Activated CD8-positive, alpha-beta memory T cell treated with anti-CD3 and anti-CD28 coated beads, Interleukin-2, amount 50 U/mL, for 48 hours (primary cell): ENCODE results near the gene VIPR2.

Experiments used
- DNase-seq: peaks from one replicate; pipeline ENCODE4 v3.0.0-alpha.2; 2020

Gene VIPR2

GRCh38 chr7:159119026-159119741, 25.5 kb downstream of the VIPR2 start:
- DNase-seq: no peak

- DNase-seq: no peak
These were observed 26.0 kb downstream of the VIPR2 start for GRCh38 chr7:159118623-159119022.

- DNase-seq: no peak
These were observed 26.5 kb downstream of the VIPR2 start for GRCh38 chr7:159118197-159118595.

GRCh38 chr7:159117366-159118196, 27.1 kb downstream of the VIPR2 start:
- no peak for DNase-seq

- no peak for DNase-seq
These were observed 27.9 kb downstream of the VIPR2 start for GRCh38 chr7:159116581-159117339.

- DNase-seq: no peak
These were observed 28.8 kb downstream of the VIPR2 start for GRCh38 chr7:159115601-159116501.

- DNase-seq: no peak
These were observed 29.7 kb downstream of the VIPR2 start for GRCh38 chr7:159114981-159115380.

GRCh38 chr7:159114096-159114495, 30.6 kb downstream of the VIPR2 start:
- no peak for DNase-seq

- no peak for DNase-seq
These were observed 31.6 kb downstream of the VIPR2 start for GRCh38 chr7:159113056-159113455.

GRCh38 chr7:159112136-159113011, 32.3 kb downstream of the VIPR2 start:
- DNase-seq: no peak

GRCh38 chr7:159109653-159110035, 35.0 kb downstream of the VIPR2 start:
- DNase-seq: no peak

GRCh38 chr7:159108941-159109652, 35.6 kb downstream of the VIPR2 start:
- DNase-seq: no peak

GRCh38 chr7:159108491-159108890, 36.2 kb downstream of the VIPR2 start:
- DNase-seq: no peak

GRCh38 chr7:159107161-159107892, 37.3 kb downstream of the VIPR2 start:
- no peak for DNase-seq

GRCh38 chr7:159105832-159106811, 38.5 kb downstream of the VIPR2 start:
- no peak for DNase-seq

GRCh38 chr7:159105066-159105780, 39.4 kb downstream of the VIPR2 start:
- DNase-seq: no peak

GRCh38 chr7:159104188-159104920, 40.3 kb downstream of the VIPR2 start:
- DNase-seq: no peak
